Measurements from ENCODE around the gene NPFFR1. TPM values are rescaled to one million over a fixed set of nuclear protein-coding genes. Genes with fewer than 3 reads are reported as not detected.

NPFFR1 gene
- polyA plus RNA-seq, 1 donor: 0.31 TPM

- Histone ChIP-seq H3K36me3 (ENCODE audit: control insufficient read depth, insufficient read depth, low read length) (no peaks in the 10 kb centered on the region), H3K27ac (ENCODE audit: low read length) (no peak overlapping the region), H3K4me3 (ENCODE audit: low read length) (no peak overlapping the region), H3K4me1 (ENCODE audit: control insufficient read depth, insufficient read depth, low read length) (peaks cover 7% of the 10 kb centered on the region), H3K27me3 (ENCODE audit: control insufficient read depth, insufficient read depth, low read length) (no peaks in the 10 kb centered on the region), H3K9me3 (ENCODE audit: control insufficient read depth, low read depth, low read length) (no peaks in the 10 kb centered on the region)
- no CpG with 5 or more reads among the region's 18 CpGs for WGBS (ENCODE audit: insufficient coverage, low lambda C conversion rate)
- peak in 1 of 2 donors; percentile 36 for DNase-seq
These were observed 40.0 kb upstream of the NPFFR1 start for GRCh38 chr10:70323697-70324338.

- DNase-seq: no peak
- no peak overlapping the region for H3K4me3 ChIP-seq (ENCODE audit: low read length)
- no peaks in the 10 kb centered on the region for H3K27me3 ChIP-seq (ENCODE audit: control insufficient read depth, insufficient read depth, low read length)
- peaks cover 7% of the 10 kb centered on the region for H3K4me1 ChIP-seq (ENCODE audit: control insufficient read depth, insufficient read depth, low read length)
- H3K36me3 ChIP-seq (ENCODE audit: control insufficient read depth, insufficient read depth, low read length): no peaks in the 10 kb centered on the region
- no peaks in the 10 kb centered on the region for H3K9me3 ChIP-seq (ENCODE audit: control insufficient read depth, low read depth, low read length)
- H3K27ac ChIP-seq (ENCODE audit: low read length): no peak overlapping the region
- WGBS (ENCODE audit: insufficient coverage, low lambda C conversion rate): no CpG with 5 or more reads among the region's 9 CpGs
These were observed 39.4 kb upstream of the NPFFR1 start for GRCh38 chr10:70323138-70323696.

- Histone ChIP-seq H3K36me3 (ENCODE audit: control insufficient read depth, insufficient read depth, low read length) (no peaks in the 10 kb centered on the region), H3K9me3 (ENCODE audit: control insufficient read depth, low read depth, low read length) (no peaks in the 10 kb centered on the region), H3K27ac (ENCODE audit: low read length) (no peak overlapping the region), H3K27me3 (ENCODE audit: control insufficient read depth, insufficient read depth, low read length) (no peaks in the 10 kb centered on the region), H3K4me1 (ENCODE audit: control insufficient read depth, insufficient read depth, low read length) (peaks cover 7% of the 10 kb centered on the region), H3K4me3 (ENCODE audit: low read length) (no peak overlapping the region)
- WGBS (ENCODE audit: insufficient coverage, low lambda C conversion rate): no CpG with 5 or more reads among the region's 19 CpGs
- DNase-seq: no peak
These were observed 38.4 kb upstream of the NPFFR1 start for GRCh38 chr10:70321897-70322890.

- Histone ChIP-seq H3K27ac (ENCODE audit: low read length) (no peak overlapping the region), H3K36me3 (ENCODE audit: control insufficient read depth, insufficient read depth, low read length) (no peaks in the 10 kb centered on the region), H3K9me3 (ENCODE audit: control insufficient read depth, low read depth, low read length) (no peaks in the 10 kb centered on the region), H3K4me1 (ENCODE audit: control insufficient read depth, insufficient read depth, low read length) (peaks cover 7% of the 10 kb centered on the region), H3K4me3 (ENCODE audit: low read length) (no peak overlapping the region), H3K27me3 (ENCODE audit: control insufficient read depth, insufficient read depth, low read length) (no peaks in the 10 kb centered on the region)
- DNase-seq: no peak
- WGBS (ENCODE audit: insufficient coverage, low lambda C conversion rate): 80% methylated on average over 1 of the region's 5 CpGs
These were observed 37.4 kb upstream of the NPFFR1 start for GRCh38 chr10:70321233-70321632.

GRCh38 chr10:70320751-70321150 lies 36.9 kb upstream of the NPFFR1 start:
- no CpG with 5 or more reads among the region's 5 CpGs for WGBS (ENCODE audit: insufficient coverage, low lambda C conversion rate)
- no peaks in the 10 kb centered on the region for H3K36me3 ChIP-seq (ENCODE audit: control insufficient read depth, insufficient read depth, low read length)
- no peaks in the 10 kb centered on the region for H3K9me3 ChIP-seq (ENCODE audit: control insufficient read depth, low read depth, low read length)
- peaks cover 7% of the 10 kb centered on the region for H3K4me1 ChIP-seq (ENCODE audit: control insufficient read depth, insufficient read depth, low read length)
- no peak for DNase-seq
- no peaks in the 10 kb centered on the region for H3K27me3 ChIP-seq (ENCODE audit: control insufficient read depth, insufficient read depth, low read length)
- H3K27ac ChIP-seq (ENCODE audit: low read length): no peak overlapping the region
- H3K4me3 ChIP-seq (ENCODE audit: low read length): no peak overlapping the region

GRCh38 chr10:70319824-70320223 lies 36.0 kb upstream of the NPFFR1 start:
- Histone ChIP-seq H3K36me3 (ENCODE audit: control insufficient read depth, insufficient read depth, low read length) (no peaks in the 10 kb centered on the region), H3K27ac (ENCODE audit: low read length) (no peak overlapping the region), H3K27me3 (ENCODE audit: control insufficient read depth, insufficient read depth, low read length) (no peaks in the 10 kb centered on the region), H3K9me3 (ENCODE audit: control insufficient read depth, low read depth, low read length) (no peaks in the 10 kb centered on the region), H3K4me3 (ENCODE audit: low read length) (no peak overlapping the region), H3K4me1 (ENCODE audit: control insufficient read depth, insufficient read depth, low read length) (peaks cover 5% of the 10 kb centered on the region)
- no peak for DNase-seq
- 93% methylated on average over 2 of the region's 5 CpGs for WGBS (ENCODE audit: insufficient coverage, low lambda C conversion rate)

GRCh38 chr10:70319183-70319582 lies 35.4 kb upstream of the NPFFR1 start:
- Histone ChIP-seq H3K9me3 (ENCODE audit: control insufficient read depth, low read depth, low read length) (no peaks in the 10 kb centered on the region), H3K27ac (ENCODE audit: low read length) (no peak overlapping the region), H3K4me1 (ENCODE audit: control insufficient read depth, insufficient read depth, low read length) (peaks cover 5% of the 10 kb centered on the region), H3K4me3 (ENCODE audit: low read length) (no peak overlapping the region), H3K36me3 (ENCODE audit: control insufficient read depth, insufficient read depth, low read length) (no peaks in the 10 kb centered on the region), H3K27me3 (ENCODE audit: control insufficient read depth, insufficient read depth, low read length) (no peaks in the 10 kb centered on the region)
- 68% methylated on average over 2 of the region's 6 CpGs for WGBS (ENCODE audit: insufficient coverage, low lambda C conversion rate)
- peak in 1 of 2 donors; percentile 36 for DNase-seq

- no peaks in the 10 kb centered on the region for H3K27me3 ChIP-seq (ENCODE audit: control insufficient read depth, insufficient read depth, low read length)
- no peak overlapping the region for H3K4me3 ChIP-seq (ENCODE audit: low read length)
- H3K9me3 ChIP-seq (ENCODE audit: control insufficient read depth, low read depth, low read length): no peaks in the 10 kb centered on the region
- H3K36me3 ChIP-seq (ENCODE audit: control insufficient read depth, insufficient read depth, low read length): no peaks in the 10 kb centered on the region
- WGBS (ENCODE audit: insufficient coverage, low lambda C conversion rate): no CpG with 5 or more reads among the region's 5 CpGs
- DNase-seq: no peak
- H3K27ac ChIP-seq (ENCODE audit: low read length): no peak overlapping the region
- peaks cover 5% of the 10 kb centered on the region for H3K4me1 ChIP-seq (ENCODE audit: control insufficient read depth, insufficient read depth, low read length)
These were observed 34.1 kb upstream of the NPFFR1 start for GRCh38 chr10:70317943-70318318.

- no CpG with 5 or more reads among the region's 5 CpGs for WGBS (ENCODE audit: insufficient coverage, low lambda C conversion rate)
- no peaks in the 10 kb centered on the region for H3K27me3 ChIP-seq (ENCODE audit: control insufficient read depth, insufficient read depth, low read length)
These were observed 33.6 kb upstream of the NPFFR1 start for GRCh38 chr10:70317272-70317942.

GRCh38 chr10:70315815-70316214 lies 32.0 kb upstream of the NPFFR1 start:
- Histone ChIP-seq H3K9me3 (ENCODE audit: control insufficient read depth, low read depth, low read length) (no peaks in the 10 kb centered on the region), H3K4me3 (ENCODE audit: low read length) (no peak overlapping the region), H3K27me3 (ENCODE audit: control insufficient read depth, insufficient read depth, low read length) (no peaks in the 10 kb centered on the region), H3K36me3 (ENCODE audit: control insufficient read depth, insufficient read depth, low read length) (no peaks in the 10 kb centered on the region), H3K4me1 (ENCODE audit: control insufficient read depth, insufficient read depth, low read length) (no peaks in the 10 kb centered on the region), H3K27ac (ENCODE audit: low read length) (no peak overlapping the region)
- no peak for DNase-seq
- 100% methylated on average over 1 of the region's 5 CpGs for WGBS (ENCODE audit: insufficient coverage, low lambda C conversion rate)

More at GRCh38 chr10:70317272-70317942, 33.6 kb upstream of the NPFFR1 start:
- Histone ChIP-seq H3K4me1 (ENCODE audit: control insufficient read depth, insufficient read depth, low read length) (peaks cover 5% of the 10 kb centered on the region), H3K9me3 (ENCODE audit: control insufficient read depth, low read depth, low read length) (no peaks in the 10 kb centered on the region), H3K4me3 (ENCODE audit: low read length) (no peak overlapping the region), H3K27ac (ENCODE audit: low read length) (no peak overlapping the region), H3K36me3 (ENCODE audit: control insufficient read depth, insufficient read depth, low read length) (no peaks in the 10 kb centered on the region)
- DNase-seq: no peak

Data from large intestine (tissue), 3 donors.